Activated naive CD4-positive, alpha-beta T cell treated with anti-CD3 and anti-CD28 coated beads, Interleukin-2, amount 50 U/mL, for 24 hours (primary cell): Measurements from ENCODE around the gene C6orf141.
A peak's percentile ranks its signal among the peaks of the same experiment; 100 is the strongest.

Experiments
- H3K27ac Mint-ChIP-seq: one replicate; pipeline ENCODE4 v1.8.0; 2021; ENCODE audit warnings: mild to moderate bottlenecking, mixed read lengths
- H3K27me3 Mint-ChIP-seq: one replicate; pipeline ENCODE4 v1.8.0; 2021; ENCODE audit warnings: mixed read lengths
- H3K36me3 Mint-ChIP-seq: one replicate; pipeline ENCODE4 v1.8.0; 2021; ENCODE audit warnings: mixed read lengths
- H3K4me1 Mint-ChIP-seq: one replicate; pipeline ENCODE4 v1.8.0; 2021; ENCODE audit warnings: mixed read lengths
- H3K4me3 Mint-ChIP-seq: one replicate; pipeline ENCODE4 v1.8.0; 2021; ENCODE audit warnings: mild to moderate bottlenecking, mixed read lengths
- H3K9me3 Mint-ChIP-seq: one replicate; pipeline ENCODE4 v1.8.0; 2021; ENCODE audit warnings: mixed read lengths

Gene C6orf141

GRCh38 chr6:49527320-49527719 is 23.1 kb upstream of the C6orf141 start:
- peaks cover 15% of the 10 kb centered on the region for H3K27me3 Mint-ChIP-seq
- no peak overlapping the region for H3K4me3 Mint-ChIP-seq
- H3K27ac Mint-ChIP-seq = no peak overlapping the region
- no peaks in the 10 kb centered on the region for H3K9me3 Mint-ChIP-seq
- H3K4me1 Mint-ChIP-seq = peaks cover 6% of the 10 kb centered on the region
- H3K36me3 Mint-ChIP-seq = no peaks in the 10 kb centered on the region

DNA sequence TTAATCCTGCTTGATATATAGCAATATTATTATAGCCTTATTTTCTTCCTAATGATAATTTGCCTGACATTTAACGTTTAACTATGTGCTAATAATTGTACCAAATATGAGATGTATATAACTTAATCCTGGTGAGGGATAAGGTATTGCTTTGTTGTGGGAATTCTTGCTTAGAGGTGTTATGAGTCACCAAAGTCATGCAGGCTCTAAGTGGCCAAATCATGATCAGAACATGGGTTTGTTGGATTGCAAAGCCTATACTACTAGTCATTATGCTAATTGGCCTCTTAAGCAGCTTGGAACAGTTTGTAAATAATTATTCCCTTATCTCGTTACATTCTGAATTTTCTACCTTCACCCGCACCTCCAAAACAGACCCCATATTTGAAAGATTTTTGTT is 21.9 kb upstream of the C6orf141 start:
- Mint-ChIP-seq H3K4me3 (no peak overlapping the region), H3K27me3 (peaks cover 15% of the 10 kb centered on the region), H3K9me3 (no peaks in the 10 kb centered on the region), H3K4me1 (peaks cover 6% of the 10 kb centered on the region), H3K27ac (no peak overlapping the region), H3K36me3 (no peaks in the 10 kb centered on the region)

DNA sequence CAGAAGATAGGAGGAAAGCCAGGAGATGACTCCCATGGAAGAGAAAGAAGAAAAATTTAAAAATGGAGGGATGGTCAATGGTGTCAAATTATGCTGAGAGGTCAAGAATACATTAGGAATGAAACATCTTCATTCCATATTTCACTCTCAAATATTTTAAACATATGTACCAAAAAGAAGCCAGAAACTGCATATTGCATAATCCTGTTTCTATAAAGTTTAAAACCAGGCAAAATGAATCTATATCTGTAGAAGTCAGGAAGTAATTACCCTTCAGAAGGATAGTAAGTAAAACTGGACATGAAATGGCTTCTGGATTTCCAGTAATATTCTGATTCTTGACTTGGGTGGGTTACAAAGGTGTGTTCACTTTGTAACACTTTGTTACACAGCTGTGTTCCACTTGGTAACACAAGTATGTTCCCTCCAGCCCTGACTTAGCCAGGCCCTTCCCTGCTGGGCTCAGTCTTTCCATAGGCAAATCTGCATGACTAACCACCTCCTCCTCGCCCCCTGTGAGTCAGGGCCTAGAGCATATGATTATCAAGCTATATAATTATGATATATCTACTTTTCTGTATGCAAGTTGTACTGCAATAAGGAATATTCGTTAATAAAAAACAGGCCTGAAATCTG is 20.2 kb upstream of the C6orf141 start:
- no peak overlapping the region for H3K27ac Mint-ChIP-seq
- H3K27me3 Mint-ChIP-seq = peaks cover 17% of the 10 kb centered on the region
- H3K9me3 Mint-ChIP-seq = no peaks in the 10 kb centered on the region
- H3K4me3 Mint-ChIP-seq = no peak overlapping the region
- peaks cover 6% of the 10 kb centered on the region for H3K4me1 Mint-ChIP-seq
- no peaks in the 10 kb centered on the region for H3K36me3 Mint-ChIP-seq

GRCh38 chr6:49531774-49532569 is 18.5 kb upstream of the C6orf141 start:
- no peak overlapping the region for H3K4me3 Mint-ChIP-seq
- H3K36me3 Mint-ChIP-seq = no peaks in the 10 kb centered on the region
- no peak overlapping the region for H3K27ac Mint-ChIP-seq
- peaks cover 6% of the 10 kb centered on the region for H3K4me1 Mint-ChIP-seq
- H3K27me3 Mint-ChIP-seq = peaks cover 17% of the 10 kb centered on the region
- no peaks in the 10 kb centered on the region for H3K9me3 Mint-ChIP-seq

GRCh38 chr6:49535795-49536194 is 14.7 kb upstream of the C6orf141 start:
- peaks cover 6% of the 10 kb centered on the region for H3K4me1 Mint-ChIP-seq
- peaks cover 12% of the 10 kb centered on the region for H3K27me3 Mint-ChIP-seq
- no peak overlapping the region for H3K4me3 Mint-ChIP-seq
- no peaks in the 10 kb centered on the region for H3K9me3 Mint-ChIP-seq
- H3K27ac Mint-ChIP-seq = no peak overlapping the region
- H3K36me3 Mint-ChIP-seq = no peaks in the 10 kb centered on the region

- Mint-ChIP-seq H3K4me1 (no peaks in the 10 kb centered on the region), H3K9me3 (no peaks in the 10 kb centered on the region), H3K27ac (no peak overlapping the region), H3K4me3 (no peak overlapping the region), H3K36me3 (no peaks in the 10 kb centered on the region), H3K27me3 (peaks cover 3% of the 10 kb centered on the region)
Observed at GRCh38 chr6:49539102-49539501, 11.4 kb upstream of the C6orf141 start.

DNA sequence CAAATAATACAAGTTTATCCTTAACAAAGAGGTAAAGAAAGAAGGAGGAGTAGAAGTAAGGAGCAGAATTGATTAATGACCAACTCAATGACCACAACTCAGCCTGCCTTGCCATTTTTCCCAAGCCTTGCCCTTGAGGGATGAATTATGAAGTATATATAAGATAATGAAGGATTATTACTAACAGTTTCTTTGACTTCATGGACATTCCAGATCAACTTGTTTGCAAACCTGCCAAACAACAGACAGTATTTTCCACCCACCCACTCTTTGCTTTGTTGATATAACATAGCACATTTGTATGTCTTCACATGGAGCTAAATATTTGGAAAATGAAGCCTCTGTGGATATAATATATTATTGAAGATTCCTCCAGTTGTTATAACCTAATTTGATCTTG is 9.9 kb upstream of the C6orf141 start:
- H3K27ac Mint-ChIP-seq = no peak overlapping the region
- no peaks in the 10 kb centered on the region for H3K27me3 Mint-ChIP-seq
- no peaks in the 10 kb centered on the region for H3K4me1 Mint-ChIP-seq
- no peaks in the 10 kb centered on the region for H3K9me3 Mint-ChIP-seq
- no peak overlapping the region for H3K4me3 Mint-ChIP-seq
- no peaks in the 10 kb centered on the region for H3K36me3 Mint-ChIP-seq

DNA sequence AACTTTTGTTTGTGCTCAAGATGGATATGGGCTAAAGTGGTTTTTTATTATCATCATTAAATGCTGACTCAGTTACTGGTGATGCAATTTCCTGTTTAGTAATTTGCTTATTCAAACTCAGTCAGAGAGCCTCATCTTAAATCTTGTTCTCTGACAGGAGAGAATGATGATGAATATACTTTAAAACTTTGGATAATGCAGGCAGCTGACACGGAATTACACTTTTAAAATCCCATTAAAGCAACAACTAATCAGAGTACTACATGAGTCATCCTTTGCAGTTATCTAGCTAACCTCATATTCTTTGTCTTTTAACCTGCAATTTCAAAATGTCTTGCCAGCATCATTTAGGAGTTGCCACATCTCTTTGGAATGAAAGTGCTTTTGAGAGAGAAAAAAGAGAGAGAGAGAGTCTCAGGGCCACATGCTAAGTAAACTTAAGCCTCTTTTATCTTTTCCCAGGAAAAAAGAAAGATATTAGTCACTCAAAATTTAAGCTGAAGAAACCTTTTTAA is 9.2 kb upstream of the C6orf141 start:
- no peak overlapping the region for H3K4me3 Mint-ChIP-seq
- H3K27ac Mint-ChIP-seq = no peak overlapping the region
- peaks cover under 1% of the 10 kb centered on the region for H3K27me3 Mint-ChIP-seq
- no peaks in the 10 kb centered on the region for H3K36me3 Mint-ChIP-seq
- H3K9me3 Mint-ChIP-seq = no peaks in the 10 kb centered on the region
- no peaks in the 10 kb centered on the region for H3K4me1 Mint-ChIP-seq

GRCh38 chr6:49541936-49542335 is 8.5 kb upstream of the C6orf141 start:
- peaks cover 7% of the 10 kb centered on the region for H3K27me3 Mint-ChIP-seq
- H3K27ac Mint-ChIP-seq = no peak overlapping the region
- no peaks in the 10 kb centered on the region for H3K36me3 Mint-ChIP-seq
- H3K9me3 Mint-ChIP-seq = no peaks in the 10 kb centered on the region
- no peak overlapping the region for H3K4me3 Mint-ChIP-seq
- H3K4me1 Mint-ChIP-seq = no peaks in the 10 kb centered on the region

- no peak overlapping the region for H3K27ac Mint-ChIP-seq
- H3K9me3 Mint-ChIP-seq = no peaks in the 10 kb centered on the region
- no peaks in the 10 kb centered on the region for H3K36me3 Mint-ChIP-seq
- H3K27me3 Mint-ChIP-seq = peaks cover 11% of the 10 kb centered on the region
- no peaks in the 10 kb centered on the region for H3K4me1 Mint-ChIP-seq
- H3K4me3 Mint-ChIP-seq = no peak overlapping the region
Observed at GRCh38 chr6:49543087-49543858, 7.2 kb upstream of the C6orf141 start.

- Mint-ChIP-seq H3K27ac (no peak overlapping the region), H3K4me3 (no peak overlapping the region), H3K27me3 (peaks cover 24% of the 10 kb centered on the region)
Observed at GRCh38 chr6:49546331-49546730, 4.1 kb upstream of the C6orf141 start.

DNA sequence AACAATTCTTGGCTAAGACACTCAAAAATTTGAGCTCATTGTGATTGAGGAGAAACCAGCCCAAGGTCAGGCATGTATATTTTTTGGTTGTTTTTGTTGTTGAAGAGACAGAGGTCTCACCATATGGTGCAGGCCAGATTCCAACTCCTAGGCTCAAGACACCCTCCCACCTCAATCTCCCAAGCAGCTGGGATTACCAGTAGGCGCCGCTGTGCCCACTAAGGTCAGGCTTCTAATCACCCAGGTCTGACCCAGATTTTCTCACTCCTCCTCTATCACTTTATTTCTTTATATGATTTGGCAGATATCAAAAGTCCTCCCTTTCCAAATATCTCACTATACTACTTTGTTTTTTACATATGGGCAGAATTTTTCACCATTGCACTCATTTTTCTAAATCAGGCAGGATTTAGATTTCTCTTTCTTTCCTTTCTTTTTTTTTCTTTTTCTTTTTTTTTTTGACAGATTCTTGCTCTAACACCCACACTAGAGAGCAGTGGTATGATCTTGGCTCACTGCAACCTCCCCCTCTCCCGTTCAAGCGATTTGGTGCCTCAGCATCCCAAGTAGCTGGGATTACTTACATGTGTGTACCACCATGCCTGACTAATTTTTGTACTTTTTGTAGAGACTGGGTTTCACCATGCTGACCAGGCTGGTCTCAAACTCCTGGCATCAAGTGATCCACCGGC is 1.7 kb upstream of the C6orf141 start:
- H3K4me1 Mint-ChIP-seq = peaks cover 28% of the 10 kb centered on the region
- H3K27me3 Mint-ChIP-seq = peaks cover 30% of the 10 kb centered on the region
- no peaks in the 10 kb centered on the region for H3K9me3 Mint-ChIP-seq
- H3K27ac Mint-ChIP-seq = no peak overlapping the region
- H3K4me3 Mint-ChIP-seq = no peak overlapping the region
- H3K36me3 Mint-ChIP-seq = no peaks in the 10 kb centered on the region

More at GRCh38 chr6:49546331-49546730, 4.1 kb upstream of the C6orf141 start:
- peaks cover 11% of the 10 kb centered on the region for H3K4me1 Mint-ChIP-seq
- H3K36me3 Mint-ChIP-seq = no peaks in the 10 kb centered on the region
- no peaks in the 10 kb centered on the region for H3K9me3 Mint-ChIP-seq

GRCh38 chr6:49549691-49550491 is 577 bp upstream of the C6orf141 start:
- Mint-ChIP-seq H3K9me3 (no peaks in the 10 kb centered on the region), H3K4me1 (peaks cover 28% of the 10 kb centered on the region), H3K4me3 (peak overlapping the region; percentile 44), H3K36me3 (no peaks in the 10 kb centered on the region), H3K27ac (no peak overlapping the region), H3K27me3 (peaks cover 30% of the 10 kb centered on the region)

- Mint-ChIP-seq H3K4me3 (peak overlapping the region; percentile 83), H3K27ac (no peak overlapping the region), H3K4me1 (peaks cover 28% of the 10 kb centered on the region), H3K36me3 (no peaks in the 10 kb centered on the region), H3K27me3 (peaks cover 30% of the 10 kb centered on the region), H3K9me3 (no peaks in the 10 kb centered on the region)
Observed at GRCh38 chr6:49551078-49551865, 804 bp downstream of the C6orf141 start.
